GM18858 (cell line): Measurements from ENCODE around the gene APOF.
"Not testable (repeated sequence)": the region's sequence is repeated elsewhere in the genome, so short reads cannot be mapped to it uniquely, and the experiment has no call there.

Experiments
- ATAC-seq: cut with Tn5 transposase; IDR thresholded peaks from one replicate; pipeline ENCODE4 v1.9.1; 2021; ENCODE audit not compliant: unreplicated experiment

APOF gene

GRCh38 chr12:56362130-56363059, at the start of gene APOF:
APOF (minus strand) TSS chr12:56362857; CDS start chr12:56362745, 112 bp downstream.
- ATAC-seq: no peak

GRCh38 chr12:56411781-56412639, 49.4 kb upstream of the APOF start:
- ATAC-seq: no peak

GRCh38 chr12:56410768-56411167, 48.1 kb upstream of the APOF start:
- no peak for ATAC-seq

- no peak for ATAC-seq
These were observed 46.3 kb upstream of the APOF start for GRCh38 chr12:56408799-56409417.

- ATAC-seq: not testable (repeated sequence)
These were observed 41.6 kb upstream of the APOF start for GRCh38 chr12:56404227-56404626.

GRCh38 chr12:56401612-56402011, 39.0 kb upstream of the APOF start:
- not testable (repeated sequence) for ATAC-seq

- not testable (repeated sequence) for ATAC-seq
These were observed 38.5 kb upstream of the APOF start for GRCh38 chr12:56401125-56401524.

- ATAC-seq: not testable (repeated sequence)
These were observed 36.8 kb upstream of the APOF start for GRCh38 chr12:56399466-56399865.

GRCh38 chr12:56398324-56398723, 35.7 kb upstream of the APOF start:
- no peak for ATAC-seq

GRCh38 chr12:56392331-56392730, 29.7 kb upstream of the APOF start:
- no peak for ATAC-seq

- ATAC-seq: no peak
These were observed 29.1 kb upstream of the APOF start for GRCh38 chr12:56391721-56392120.

- no peak for ATAC-seq
These were observed 26.8 kb upstream of the APOF start for GRCh38 chr12:56389412-56389811.

- no peak for ATAC-seq
These were observed 24.6 kb upstream of the APOF start for GRCh38 chr12:56387152-56387736.

GRCh38 chr12:56385873-56386272, 23.2 kb upstream of the APOF start:
- ATAC-seq: no peak

- no peak for ATAC-seq
These were observed 20.0 kb upstream of the APOF start for GRCh38 chr12:56382611-56383010.

GRCh38 chr12:56377989-56378316, 15.3 kb upstream of the APOF start:
- no peak for ATAC-seq

GRCh38 chr12:56377310-56377988, 14.8 kb upstream of the APOF start:
- ATAC-seq: no peak

GRCh38 chr12:56375598-56376434, 13.2 kb upstream of the APOF start:
- ATAC-seq: no peak

- no peak for ATAC-seq
These were observed 12.3 kb upstream of the APOF start for GRCh38 chr12:56374726-56375597.
